ENCODE data around the gene PIK3R1. TPM values are rescaled to one million over a fixed set of nuclear protein-coding genes. Genes with fewer than 3 reads are reported as not detected.

The PIK3R1 gene
- total and polyA plus RNA-seq, 8 donors = 9.2 to 280 (median 52.3) TPM

- intact Hi-C loops (cut with DNase I; ENCODE audit: low total_unique reads) = no loop called here
- DNase-seq = no peak
- WGBS, 5 donors = 69 to 86% (median 76%) methylated on average over 4 of the region's 4 CpGs
- no peak overlapping the region for H3K4me3 ChIP-seq
- H3K27me3 ChIP-seq = no peaks in the 10 kb centered on the region
- H3K9me3 ChIP-seq = no peaks in the 10 kb centered on the region
- peak overlapping the region in 3 of 5 donors; percentile 12 to 75 (median 39) for H3K27ac ChIP-seq
- H3K4me1 ChIP-seq = peaks cover 51 to 91% (median 75%) of the 10 kb centered on the region in 4 donors
- no peaks in the 10 kb centered on the region for H3K36me3 ChIP-seq
- no peak for TF ChIP-seq EP300 (IDR thresholded peaks at IDR 0.05)
- TF ChIP-seq, protein P1, sequence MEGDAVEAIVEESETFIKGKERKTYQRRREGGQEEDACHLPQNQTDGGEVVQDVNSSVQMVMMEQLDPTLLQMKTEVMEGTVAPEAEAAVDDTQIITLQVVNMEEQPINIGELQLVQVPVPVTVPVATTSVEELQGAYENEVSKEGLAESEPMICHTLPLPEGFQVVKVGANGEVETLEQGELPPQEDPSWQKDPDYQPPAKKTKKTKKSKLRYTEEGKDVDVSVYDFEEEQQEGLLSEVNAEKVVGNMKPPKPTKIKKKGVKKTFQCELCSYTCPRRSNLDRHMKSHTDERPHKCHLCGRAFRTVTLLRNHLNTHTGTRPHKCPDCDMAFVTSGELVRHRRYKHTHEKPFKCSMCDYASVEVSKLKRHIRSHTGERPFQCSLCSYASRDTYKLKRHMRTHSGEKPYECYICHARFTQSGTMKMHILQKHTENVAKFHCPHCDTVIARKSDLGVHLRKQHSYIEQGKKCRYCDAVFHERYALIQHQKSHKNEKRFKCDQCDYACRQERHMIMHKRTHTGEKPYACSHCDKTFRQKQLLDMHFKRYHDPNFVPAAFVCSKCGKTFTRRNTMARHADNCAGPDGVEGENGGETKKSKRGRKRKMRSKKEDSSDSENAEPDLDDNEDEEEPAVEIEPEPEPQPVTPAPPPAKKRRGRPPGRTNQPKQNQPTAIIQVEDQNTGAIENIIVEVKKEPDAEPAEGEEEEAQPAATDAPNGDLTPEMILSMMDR (IDR thresholded peaks at IDR 0.05) = no peak
- TF ChIP-seq POLR2AphosphoS5 (IDR thresholded peaks at IDR 0.05) = no peak
- TF ChIP-seq POLR2A (IDR thresholded peaks at IDR 0.05) = no peak
These were observed 46.1 kb downstream of the PIK3R1 start for GRCh38 chr5:68261569-68262065.

GRCh38 chr5:68264024-68264956 lies 48.7 kb downstream of the PIK3R1 start:
- WGBS, 5 donors = 38 to 60% (median 46%) methylated on average over 9 to 10 of the region's 10 CpGs
- DNase-seq = peak in 1 of 2 donors; percentile 75

GRCh38 chr5:68265347-68265746 lies 49.8 kb downstream of the PIK3R1 start:
- intact Hi-C loops (cut with DNase I; ENCODE audit: low total_unique reads) = no loop called here
- no peak for DNase-seq
- no peak for TF ChIP-seq EP300 (IDR thresholded peaks at IDR 0.05)
- TF ChIP-seq, protein P1 (IDR thresholded peaks at IDR 0.05) = no peak
- no peak for TF ChIP-seq POLR2A (IDR thresholded peaks at IDR 0.05)
- no peak for TF ChIP-seq POLR2AphosphoS5 (IDR thresholded peaks at IDR 0.05)
- H3K9me3 ChIP-seq = no peaks in the 10 kb centered on the region
- peak overlapping the region; percentile 41 to 80 (median 68) for H3K27ac ChIP-seq
- no peaks in the 10 kb centered on the region for H3K36me3 ChIP-seq
- no peaks in the 10 kb centered on the region for H3K27me3 ChIP-seq
- H3K4me1 ChIP-seq = peaks cover 55 to 92% (median 73%) of the 10 kb centered on the region in 4 donors
- WGBS, 5 donors = 27 to 44% (median 41%) methylated on average over 2 of the region's 2 CpGs
- H3K4me3 ChIP-seq = no peak overlapping the region

More at GRCh38 chr5:68264024-68264956, 48.7 kb downstream of the PIK3R1 start:
- Histone ChIP-seq H3K9me3 (no peaks in the 10 kb centered on the region), H3K4me3 (no peak overlapping the region), H3K27ac (peak overlapping the region; percentile 65 to 80 (median 68)), H3K36me3 (no peaks in the 10 kb centered on the region), H3K4me1 (peaks cover 54 to 91% (median 76%) of the 10 kb centered on the region in 4 donors), H3K27me3 (no peaks in the 10 kb centered on the region)
- TF ChIP-seq POLR2A (IDR thresholded peaks at IDR 0.05) (no peak), POLR2AphosphoS5 (IDR thresholded peaks at IDR 0.05) (peak in 1 of 3 donors; percentile 4)
- intact Hi-C loops (cut with DNase I; ENCODE audit: low total_unique reads) = no loop called here

- DNase-seq = no peak
- intact Hi-C loops (cut with DNase I; ENCODE audit: low total_unique reads) = no loop called here
- Histone ChIP-seq H3K27me3 (no peaks in the 10 kb centered on the region), H3K27ac (peak overlapping the region; percentile 41 to 80 (median 68)), H3K9me3 (no peaks in the 10 kb centered on the region), H3K4me1 (peaks cover 55 to 92% (median 74%) of the 10 kb centered on the region in 4 donors), H3K36me3 (no peaks in the 10 kb centered on the region), H3K4me3 (no peak overlapping the region)
- TF ChIP-seq EP300 (IDR thresholded peaks at IDR 0.05) = no peak
- TF ChIP-seq, protein P1 (IDR thresholded peaks at IDR 0.05) = no peak
- no peak for TF ChIP-seq POLR2AphosphoS5 (IDR thresholded peaks at IDR 0.05)
- TF ChIP-seq POLR2A (IDR thresholded peaks at IDR 0.05) = no peak
- 49 to 63% (median 61%) methylated on average over 3 of the region's 3 CpGs for WGBS, 5 donors
These were observed 50.4 kb downstream of the PIK3R1 start for GRCh38 chr5:68265822-68266395.

All from stomach (tissue), 9 donors.